Activated effector memory CD4-positive, alpha-beta T cell treated with Interleukin-2 at 50 U/mL for 16 hours (primary cell): ENCODE data around the gene PIGL.
A peak's percentile ranks its signal among the peaks of the same experiment; 100 is the strongest.

ENCODE experiments used
- DNase-seq: peaks from one replicate; pipeline ENCODE4 v3.0.0-alpha.2; 2020

Gene PIGL

DNA sequence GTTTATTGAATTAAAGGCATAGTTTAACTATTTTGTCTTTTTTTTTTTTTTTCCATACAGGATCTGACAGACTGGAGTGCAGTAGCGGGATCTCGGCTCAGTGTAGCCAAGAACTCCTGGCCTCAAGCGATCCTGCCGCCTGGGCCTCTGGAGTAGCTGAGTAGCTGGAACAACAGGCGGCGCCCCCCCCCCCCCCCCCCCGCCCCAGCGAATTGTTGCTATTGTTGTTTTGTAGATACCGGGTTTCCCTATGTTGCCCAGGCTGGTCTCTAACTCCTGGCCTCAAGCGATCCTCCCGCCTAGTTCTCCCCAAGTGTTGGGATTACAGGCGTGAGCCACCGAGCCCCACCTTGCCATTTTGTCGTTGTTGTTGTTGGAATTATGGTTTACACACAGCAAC is 137.6 kb downstream of the PIGL start:
- DNase-seq: no peak

DNA sequence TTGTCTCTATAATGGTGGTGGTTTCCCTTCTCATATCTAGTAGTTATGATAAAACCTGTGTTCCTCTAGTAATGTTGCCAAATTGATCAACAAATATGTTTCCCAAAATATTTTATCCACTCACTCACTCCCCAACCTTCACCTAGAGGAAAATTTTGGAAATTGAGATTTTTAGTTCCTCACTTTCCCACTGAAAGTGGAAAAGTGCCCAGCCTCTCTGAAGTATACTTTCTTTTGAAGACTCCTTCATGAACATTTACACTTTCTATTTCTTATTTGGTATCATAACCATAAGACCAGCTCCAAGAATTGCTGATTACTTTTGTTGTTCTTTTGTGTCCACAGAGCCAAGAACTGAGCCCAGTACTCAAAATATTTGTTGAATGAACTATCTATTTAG is 141.4 kb downstream of the PIGL start:
- DNase-seq: no peak

DNA sequence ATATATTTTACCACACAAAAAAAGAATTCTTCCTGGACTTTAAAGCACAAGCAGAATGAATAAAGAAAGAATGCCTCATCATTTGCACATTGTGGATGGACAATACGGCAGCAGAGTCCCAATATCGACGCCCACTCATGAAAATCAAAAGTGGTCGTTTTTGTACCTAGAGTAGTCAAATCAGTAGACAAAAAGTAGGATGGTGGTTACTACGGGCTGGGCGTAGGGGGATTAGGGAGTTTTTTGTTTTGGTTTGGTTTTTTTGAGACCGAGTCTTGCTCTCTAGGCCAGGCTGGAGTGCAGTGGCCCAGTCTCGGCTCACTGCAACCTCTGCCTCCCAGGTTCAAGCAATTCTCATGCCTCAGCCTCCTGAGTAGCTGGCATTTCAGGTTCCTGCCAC is 144.9 kb downstream of the PIGL start:
- no peak for DNase-seq

DNA sequence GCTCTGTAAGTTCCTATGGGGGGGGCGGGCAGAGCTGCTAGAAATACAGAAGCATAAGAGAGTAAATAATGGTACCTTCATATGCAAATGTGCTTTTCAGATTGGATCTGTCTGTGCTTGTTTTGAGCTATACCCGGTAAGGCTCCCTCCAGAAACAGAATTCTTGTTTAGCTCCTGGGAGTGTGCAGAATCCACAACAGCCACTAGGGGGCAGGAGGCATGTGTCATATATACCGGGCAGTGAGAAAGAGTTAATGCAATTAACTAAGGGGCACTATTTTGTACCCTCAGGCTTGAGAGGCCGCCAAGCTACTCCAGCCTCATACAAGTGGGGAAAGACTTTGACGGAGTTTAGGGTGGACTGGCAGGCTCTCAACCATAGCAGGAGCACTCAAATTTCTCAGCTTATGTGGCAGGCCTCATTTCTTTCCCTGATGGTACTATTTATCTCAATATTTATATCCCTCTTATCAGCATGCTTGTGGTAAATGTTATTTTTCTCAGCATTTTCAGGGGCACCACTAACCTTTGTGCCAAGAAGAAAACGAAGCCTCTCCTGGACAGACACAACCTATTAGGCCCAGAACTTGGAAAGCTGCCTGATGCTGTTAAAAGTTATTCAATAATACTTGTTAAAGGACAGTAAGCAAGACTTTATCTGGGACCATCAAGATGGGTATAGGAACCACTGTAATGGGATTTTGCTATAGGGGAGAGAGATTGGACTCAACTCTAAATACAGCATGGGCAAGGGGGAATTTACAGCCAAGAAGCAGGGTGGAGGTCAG is 146.9 kb downstream of the PIGL start:
- DNase-seq: peak; percentile 56

DNA sequence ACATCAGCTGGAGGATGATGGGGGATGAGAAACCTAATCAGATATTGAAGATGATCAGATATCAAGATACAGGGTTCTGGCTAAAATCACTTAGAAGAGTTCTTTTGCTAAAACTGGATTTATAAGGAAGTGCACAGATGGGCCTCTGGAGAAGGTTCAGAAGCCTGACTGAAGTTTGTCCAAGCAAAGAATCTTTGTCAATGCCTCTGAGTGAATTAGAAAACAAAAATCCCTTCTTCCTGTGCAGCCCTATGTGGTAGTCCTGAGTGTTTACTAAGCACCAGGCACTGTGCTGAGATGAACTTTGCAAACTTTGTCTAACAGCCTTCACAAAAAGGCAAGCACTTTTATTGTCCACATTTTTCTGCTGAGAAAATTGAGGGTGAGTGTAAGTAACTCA is 147.6 kb downstream of the PIGL start:
- no peak for DNase-seq

DNA sequence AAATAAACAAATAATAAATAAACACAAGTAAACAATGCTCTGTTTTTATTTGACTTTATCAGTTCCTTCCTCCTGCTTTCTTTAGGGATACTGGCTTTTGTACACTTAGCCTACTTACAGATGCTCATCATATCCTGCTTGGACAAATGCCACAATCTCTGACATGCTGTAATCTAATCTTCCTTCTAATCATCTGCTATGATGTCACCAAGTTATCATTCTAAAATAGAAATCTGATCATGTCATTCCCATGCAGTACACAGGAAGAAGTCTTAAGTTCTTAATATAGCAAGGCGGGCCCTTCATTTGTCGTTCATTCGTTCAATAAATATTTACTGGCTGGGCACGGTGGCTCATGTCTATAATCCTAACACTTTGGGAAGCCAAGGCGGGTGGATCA is 154.7 kb downstream of the PIGL start:
- DNase-seq: no peak

DNA sequence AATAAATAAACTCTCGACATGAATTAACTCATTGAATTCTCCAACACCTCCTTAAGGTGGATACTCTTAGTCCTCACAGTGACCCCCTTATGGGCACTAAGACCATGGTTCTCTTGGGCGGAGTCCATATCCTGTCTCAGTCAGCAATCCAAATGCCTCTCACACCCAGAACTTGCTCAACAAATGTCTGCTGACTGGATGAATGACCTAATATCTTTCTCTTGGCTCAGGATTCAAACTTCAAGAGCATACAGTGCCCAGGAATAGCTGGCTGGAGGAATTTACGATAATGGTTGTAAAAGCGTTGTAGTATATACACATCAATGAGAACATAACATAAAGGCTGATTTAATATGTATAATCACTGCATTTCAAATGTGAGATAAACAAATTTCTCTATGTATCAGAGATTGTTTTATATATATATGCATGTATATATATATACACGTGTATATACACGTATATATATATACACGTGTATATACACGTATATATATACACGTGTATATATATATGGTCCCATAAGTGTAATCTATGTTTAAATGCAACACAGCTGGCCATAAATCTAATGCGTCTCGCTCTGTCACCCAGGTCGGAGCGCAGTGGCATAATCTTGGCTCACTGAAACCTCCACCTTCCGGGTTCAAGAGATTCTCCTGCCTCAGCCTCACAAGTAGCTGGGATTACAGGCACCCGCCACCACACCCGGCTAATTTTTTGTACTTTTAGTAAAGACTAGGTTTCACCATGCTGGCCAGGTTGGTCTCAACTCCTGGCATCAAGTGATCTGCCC is 157.3 kb downstream of the PIGL start:
- no peak for DNase-seq
